ENCODE measurements around the gene SLC47A2.

- TF ChIP-seq CTCF (IDR thresholded peaks at IDR 0.05) = no peak
- no peak for TF ChIP-seq POLR2A (IDR thresholded peaks at IDR 0.05)
- TF ChIP-seq POLR2AphosphoS5 (IDR thresholded peaks at IDR 0.05; ENCODE audit: insufficient read depth in 1 of 2, low read depth in 1 of 2) = no peak
Observed at GRCh38 chr17:19641687-19642372, 74.6 kb downstream of the SLC47A2 start.

Measured in vagina (tissue), 2 donors.